Measurements from ENCODE around the gene EXD3. TPM values are rescaled to one million over a fixed set of nuclear protein-coding genes. Genes with fewer than 3 reads are reported as not detected.

EXD3 gene
- total RNA-seq, 1 donor from 2014 or later: 24.5 TPM

DNA sequence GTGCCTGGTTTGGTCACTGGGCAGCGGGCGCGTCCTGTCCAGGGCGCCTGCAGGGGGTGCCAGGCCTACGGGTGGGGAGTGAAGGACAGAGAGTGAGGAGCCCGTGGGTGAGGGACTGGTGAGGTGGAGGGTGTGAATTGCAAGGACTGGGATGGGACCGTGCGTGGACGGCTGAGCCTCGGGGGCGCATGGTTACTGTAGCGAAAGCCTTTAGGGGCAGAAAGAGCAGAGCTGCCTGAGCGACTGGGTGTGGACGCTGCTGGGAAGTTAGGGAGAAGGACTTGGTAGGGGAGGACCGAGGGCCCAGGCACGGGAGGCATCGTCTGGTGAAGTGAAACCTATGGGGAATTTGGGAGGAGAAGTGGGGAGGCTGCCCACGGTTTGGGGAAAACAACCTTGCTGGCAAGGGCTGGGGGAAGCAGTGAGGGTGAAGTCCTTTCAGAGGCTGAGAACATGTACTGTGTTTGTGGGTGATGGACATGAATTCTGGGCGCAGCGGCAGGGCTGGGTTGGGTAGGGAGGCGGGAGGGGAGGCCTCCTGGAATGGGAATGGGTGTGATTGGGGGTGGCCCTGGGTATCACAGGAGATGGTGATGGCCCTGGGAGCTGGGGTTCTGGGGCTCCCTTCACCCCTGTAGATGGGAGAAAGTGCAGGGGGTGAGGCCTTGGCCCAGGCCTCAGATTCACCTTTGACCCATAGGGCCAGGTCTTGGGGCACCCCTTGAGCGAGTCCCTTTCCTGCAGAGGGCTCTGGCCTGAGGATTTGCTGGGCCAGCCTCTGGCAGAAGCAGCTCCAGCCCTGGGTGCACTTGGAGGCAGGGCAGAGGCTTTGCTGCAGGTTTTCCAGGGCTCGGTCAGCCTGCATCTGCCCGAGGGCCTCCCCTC lies 147.1 kb downstream of the EXD3 start:
- DNase-seq: no peak
- peak overlapping the region; percentile 20 for H3K4me3 Mint-ChIP-seq (ENCODE audit: unreplicated experiment)

GRCh38 chr9:137275203-137275587 lies 147.8 kb downstream of the EXD3 start:
- Mint-ChIP-seq H3K27me3 (ENCODE audit: unreplicated experiment) (peaks cover 8% of the 10 kb centered on the region), H3K27ac (ENCODE audit: unreplicated experiment) (no peak overlapping the region), H3K4me1 (ENCODE audit: low read depth, unreplicated experiment) (peaks cover 17% of the 10 kb centered on the region), H3K9me3 (ENCODE audit: unreplicated experiment) (peaks cover 6% of the 10 kb centered on the region), H3K4me3 (ENCODE audit: unreplicated experiment) (no peak overlapping the region), H3K36me3 (ENCODE audit: unreplicated experiment) (no peaks in the 10 kb centered on the region)
- TF ChIP-seq, protein P1, sequence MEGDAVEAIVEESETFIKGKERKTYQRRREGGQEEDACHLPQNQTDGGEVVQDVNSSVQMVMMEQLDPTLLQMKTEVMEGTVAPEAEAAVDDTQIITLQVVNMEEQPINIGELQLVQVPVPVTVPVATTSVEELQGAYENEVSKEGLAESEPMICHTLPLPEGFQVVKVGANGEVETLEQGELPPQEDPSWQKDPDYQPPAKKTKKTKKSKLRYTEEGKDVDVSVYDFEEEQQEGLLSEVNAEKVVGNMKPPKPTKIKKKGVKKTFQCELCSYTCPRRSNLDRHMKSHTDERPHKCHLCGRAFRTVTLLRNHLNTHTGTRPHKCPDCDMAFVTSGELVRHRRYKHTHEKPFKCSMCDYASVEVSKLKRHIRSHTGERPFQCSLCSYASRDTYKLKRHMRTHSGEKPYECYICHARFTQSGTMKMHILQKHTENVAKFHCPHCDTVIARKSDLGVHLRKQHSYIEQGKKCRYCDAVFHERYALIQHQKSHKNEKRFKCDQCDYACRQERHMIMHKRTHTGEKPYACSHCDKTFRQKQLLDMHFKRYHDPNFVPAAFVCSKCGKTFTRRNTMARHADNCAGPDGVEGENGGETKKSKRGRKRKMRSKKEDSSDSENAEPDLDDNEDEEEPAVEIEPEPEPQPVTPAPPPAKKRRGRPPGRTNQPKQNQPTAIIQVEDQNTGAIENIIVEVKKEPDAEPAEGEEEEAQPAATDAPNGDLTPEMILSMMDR (IDR thresholded peaks at IDR 0.05; ENCODE audit: partially characterized antibody, unreplicated experiment): no peak
- no peak for DNase-seq

More for the DNA sequence above, 147.1 kb downstream of the EXD3 start:
- Mint-ChIP-seq H3K9me3 (ENCODE audit: unreplicated experiment) (peaks cover 6% of the 10 kb centered on the region), H3K27ac (ENCODE audit: unreplicated experiment) (no peak overlapping the region), H3K27me3 (ENCODE audit: unreplicated experiment) (peaks cover 8% of the 10 kb centered on the region), H3K36me3 (ENCODE audit: unreplicated experiment) (no peaks in the 10 kb centered on the region), H3K4me1 (ENCODE audit: low read depth, unreplicated experiment) (peaks cover 17% of the 10 kb centered on the region)
- TF ChIP-seq, protein P1 (IDR thresholded peaks at IDR 0.05; ENCODE audit: partially characterized antibody, unreplicated experiment): no peak

DNA sequence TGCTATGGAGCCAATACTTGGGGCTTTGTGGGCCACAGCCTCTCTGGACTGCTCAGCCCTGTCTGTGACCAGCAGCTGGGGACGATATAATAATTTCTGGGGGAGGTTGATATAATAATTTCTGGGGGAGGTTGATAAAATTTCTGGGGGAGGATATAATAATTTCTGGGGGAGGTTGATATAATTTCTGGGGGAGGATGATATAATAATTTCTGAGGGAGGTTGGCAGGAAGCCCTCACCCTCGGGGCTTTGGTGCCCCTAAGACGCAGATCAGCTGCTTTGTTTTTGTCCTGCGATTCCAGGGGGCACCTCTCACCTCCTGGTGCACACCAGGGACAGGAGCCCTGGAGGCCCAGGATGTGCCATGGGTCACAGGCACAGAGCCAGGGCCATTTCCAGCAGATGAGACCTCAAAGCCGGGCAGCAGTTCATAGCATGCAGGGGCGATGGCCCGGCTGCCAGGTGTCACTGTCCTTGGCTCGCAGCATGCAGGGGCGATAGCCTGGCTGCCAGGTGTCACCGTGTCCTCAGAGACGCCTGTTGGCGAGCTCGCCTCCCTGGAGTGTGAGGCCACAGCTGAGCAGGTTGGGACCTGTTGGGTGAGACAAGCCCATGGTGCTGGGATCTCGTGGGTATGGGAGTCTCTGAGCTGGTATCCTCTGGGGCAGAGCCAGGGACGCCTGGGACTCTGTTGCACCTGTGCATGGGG lies 149.2 kb downstream of the EXD3 start:
- Mint-ChIP-seq H3K27me3 (ENCODE audit: unreplicated experiment) (peaks cover 8% of the 10 kb centered on the region), H3K4me1 (ENCODE audit: low read depth, unreplicated experiment) (peaks cover 17% of the 10 kb centered on the region), H3K36me3 (ENCODE audit: unreplicated experiment) (no peaks in the 10 kb centered on the region), H3K9me3 (ENCODE audit: unreplicated experiment) (peaks cover 6% of the 10 kb centered on the region), H3K27ac (ENCODE audit: unreplicated experiment) (no peak overlapping the region), H3K4me3 (ENCODE audit: unreplicated experiment) (no peak overlapping the region)
- no peak for DNase-seq
- TF ChIP-seq, protein P1 (IDR thresholded peaks at IDR 0.05; ENCODE audit: partially characterized antibody, unreplicated experiment): no peak

GRCh38 chr9:137273095-137273490 lies 149.9 kb downstream of the EXD3 start:
- Mint-ChIP-seq H3K27ac (ENCODE audit: unreplicated experiment) (no peak overlapping the region), H3K4me1 (ENCODE audit: low read depth, unreplicated experiment) (peaks cover 17% of the 10 kb centered on the region)

More at GRCh38 chr9:137273095-137273490, 149.9 kb downstream of the EXD3 start:
- no peaks in the 10 kb centered on the region for H3K36me3 Mint-ChIP-seq (ENCODE audit: unreplicated experiment)
- no peak overlapping the region for H3K4me3 Mint-ChIP-seq (ENCODE audit: unreplicated experiment)
- TF ChIP-seq, protein P1 (IDR thresholded peaks at IDR 0.05; ENCODE audit: partially characterized antibody, unreplicated experiment): no peak
- peaks cover 11% of the 10 kb centered on the region for H3K27me3 Mint-ChIP-seq (ENCODE audit: unreplicated experiment)
- H3K9me3 Mint-ChIP-seq (ENCODE audit: unreplicated experiment): peaks cover 8% of the 10 kb centered on the region
- DNase-seq: no peak

Measured in glutamatergic neuron (in vitro differentiated cells).